NOMO-1 treated with DMSO at 0.1 percent for 48 hours (cell line): ENCODE measurements around the gene P2RX1.

Source experiments
- DNase-seq: peaks from one replicate; lab custom pipeline; 2025; ENCODE audit not compliant: unreplicated experiment; lab: John Stamatoyannopoulos, UW

Gene P2RX1

GRCh38 chr17:3889325-3890012 is 26.8 kb downstream of the P2RX1 start:
- no peak for DNase-seq

DNA sequence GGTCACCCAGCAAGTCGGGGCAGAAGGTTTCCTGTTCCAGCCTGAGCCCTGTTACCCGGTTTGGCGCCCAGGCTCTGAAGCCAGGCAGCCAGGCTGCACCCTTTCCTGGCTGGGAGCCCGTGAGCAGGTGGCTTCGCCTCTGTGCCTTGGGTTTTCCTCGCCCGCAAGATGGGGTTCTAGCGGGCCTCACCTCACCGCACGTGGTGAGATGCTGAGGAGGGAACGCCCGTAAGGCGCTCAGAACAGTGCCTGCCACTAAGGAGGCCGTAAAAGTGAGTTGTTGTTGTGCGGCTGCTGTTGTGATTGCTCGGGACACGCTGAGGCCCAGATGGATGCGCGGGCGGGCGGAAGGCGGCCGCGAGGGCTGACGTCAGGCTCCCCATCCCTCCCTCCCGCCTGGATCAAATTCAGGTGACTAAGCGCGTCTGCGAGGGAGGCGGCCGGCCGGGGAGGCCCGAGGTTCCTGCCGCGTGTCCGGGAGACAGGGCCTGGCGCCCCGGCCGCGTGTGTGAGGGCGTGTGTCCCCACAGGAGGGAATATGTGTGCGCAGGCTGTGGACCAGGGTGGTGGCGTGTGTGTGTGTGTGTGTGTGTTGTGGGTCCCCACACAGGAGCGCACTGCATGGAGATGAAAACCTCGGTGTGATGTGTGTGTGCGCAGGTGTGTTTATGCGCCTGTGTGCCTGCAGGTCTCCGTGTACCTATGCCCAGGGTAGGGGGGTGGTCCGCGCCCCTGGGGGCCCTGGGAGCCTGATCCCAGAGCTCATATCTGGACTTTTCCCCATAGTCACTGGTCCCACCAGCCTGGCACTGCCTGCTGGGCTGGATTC is 27.7 kb downstream of the P2RX1 start:
- no peak for DNase-seq

GRCh38 chr17:3887804-3888203 is 28.5 kb downstream of the P2RX1 start:
- DNase-seq = no peak

DNA sequence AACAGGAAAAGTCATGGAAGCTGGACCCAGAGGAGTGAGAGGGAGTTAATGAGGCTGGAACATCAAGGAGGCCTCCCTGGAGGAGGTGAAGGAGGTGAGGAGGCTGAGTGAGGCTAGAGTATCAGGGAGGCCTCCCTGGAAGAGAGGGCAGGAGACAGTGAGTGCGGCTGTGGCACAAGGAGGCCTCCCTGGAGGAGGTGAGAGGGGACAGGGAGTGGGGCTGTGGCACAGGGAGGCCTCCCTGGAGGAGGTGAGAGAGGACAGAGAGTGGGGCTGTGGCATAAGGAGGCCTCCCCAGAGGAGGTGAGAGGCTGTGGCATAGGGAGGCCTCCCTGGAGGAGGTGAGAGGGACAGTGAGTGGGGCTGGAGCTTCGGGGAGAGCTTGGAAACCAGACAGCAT is 28.9 kb downstream of the P2RX1 start:
- DNase-seq = no peak

GRCh38 chr17:3886776-3887175 is 29.5 kb downstream of the P2RX1 start:
- DNase-seq = peak; percentile 65

DNA sequence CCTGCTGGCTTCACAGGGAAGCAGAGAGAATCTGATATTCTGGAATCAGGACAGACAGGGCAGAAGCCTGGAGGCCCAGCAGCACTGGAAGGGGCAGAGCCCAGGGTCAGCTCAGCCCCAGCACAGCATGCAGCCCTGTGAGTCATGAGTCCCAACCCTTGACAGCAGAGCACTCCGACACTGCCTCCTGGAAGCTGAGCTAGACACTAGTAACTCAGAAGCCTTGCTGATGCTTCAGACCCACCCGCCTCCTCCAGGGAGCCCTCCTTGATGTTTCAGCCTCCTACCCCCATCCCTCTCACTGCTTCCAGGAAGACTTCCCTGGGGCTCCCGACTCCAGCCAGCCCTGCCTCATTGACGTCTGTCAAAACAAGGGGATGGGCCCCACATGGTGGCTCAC is 30.3 kb downstream of the P2RX1 start:
- no peak for DNase-seq

- no peak for DNase-seq
Measured at GRCh38 chr17:3885271-3885670, 31.0 kb downstream of the P2RX1 start.

DNA sequence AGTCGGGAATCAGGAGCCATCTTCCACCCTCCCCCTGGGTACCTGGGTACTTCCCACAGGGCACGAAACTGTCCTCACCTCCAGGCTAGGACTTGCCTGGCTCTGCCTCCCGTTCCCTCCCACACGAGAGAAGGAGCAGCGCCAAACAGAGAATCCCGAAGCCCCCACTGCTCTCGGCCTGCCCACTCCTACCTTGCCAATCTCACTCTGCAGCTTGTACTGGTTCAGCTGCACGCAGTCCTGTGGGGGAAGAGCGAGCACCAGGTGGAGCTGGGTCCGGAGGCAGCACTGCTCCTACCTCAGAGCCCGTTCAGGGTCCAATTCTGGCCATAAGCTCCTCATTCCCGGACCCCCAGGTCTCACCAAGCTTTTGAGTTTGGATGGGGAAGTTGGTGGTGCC is 32.1 kb downstream of the P2RX1 start:
- DNase-seq = no peak

DNA sequence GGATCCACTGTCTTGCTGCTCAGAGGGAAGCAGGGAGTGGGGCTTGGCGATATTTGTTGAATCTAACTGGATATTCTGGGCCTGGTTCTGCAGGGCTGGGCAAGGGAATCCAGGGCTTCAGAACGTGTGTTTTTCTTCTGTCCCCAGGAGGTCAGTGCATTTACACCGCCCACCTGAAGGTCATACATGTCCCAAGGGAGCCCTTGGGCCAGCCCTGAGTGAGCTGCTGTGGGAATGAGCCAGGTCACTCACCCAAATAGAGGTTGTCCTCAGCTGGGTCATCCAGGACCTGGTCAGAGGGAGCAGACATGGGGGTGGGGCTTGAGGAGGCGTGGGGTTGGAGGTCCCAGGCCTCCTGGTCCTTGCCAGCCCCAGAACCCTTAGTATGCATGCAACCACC is 34.0 kb downstream of the P2RX1 start:
- DNase-seq = no peak

DNA sequence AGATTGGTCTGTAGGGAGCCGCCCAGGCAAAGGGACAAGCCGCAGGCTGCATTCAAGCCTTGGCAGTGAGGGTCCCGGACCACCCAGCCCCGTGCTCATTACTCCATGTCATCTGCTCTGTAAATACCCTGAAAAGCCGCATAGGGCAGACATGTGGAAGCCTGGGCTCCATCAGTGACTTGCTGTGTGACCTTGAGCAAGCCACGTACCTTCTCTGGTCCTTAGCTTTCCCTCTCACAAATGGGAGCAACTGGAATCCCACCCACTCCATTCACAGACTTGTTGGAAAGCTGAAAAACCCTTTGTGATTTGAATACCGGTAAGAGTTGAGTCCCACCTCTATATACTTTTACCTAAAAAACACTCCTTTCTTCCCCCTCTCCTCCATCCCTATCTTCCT is 35.3 kb downstream of the P2RX1 start:
- no peak for DNase-seq

DNA sequence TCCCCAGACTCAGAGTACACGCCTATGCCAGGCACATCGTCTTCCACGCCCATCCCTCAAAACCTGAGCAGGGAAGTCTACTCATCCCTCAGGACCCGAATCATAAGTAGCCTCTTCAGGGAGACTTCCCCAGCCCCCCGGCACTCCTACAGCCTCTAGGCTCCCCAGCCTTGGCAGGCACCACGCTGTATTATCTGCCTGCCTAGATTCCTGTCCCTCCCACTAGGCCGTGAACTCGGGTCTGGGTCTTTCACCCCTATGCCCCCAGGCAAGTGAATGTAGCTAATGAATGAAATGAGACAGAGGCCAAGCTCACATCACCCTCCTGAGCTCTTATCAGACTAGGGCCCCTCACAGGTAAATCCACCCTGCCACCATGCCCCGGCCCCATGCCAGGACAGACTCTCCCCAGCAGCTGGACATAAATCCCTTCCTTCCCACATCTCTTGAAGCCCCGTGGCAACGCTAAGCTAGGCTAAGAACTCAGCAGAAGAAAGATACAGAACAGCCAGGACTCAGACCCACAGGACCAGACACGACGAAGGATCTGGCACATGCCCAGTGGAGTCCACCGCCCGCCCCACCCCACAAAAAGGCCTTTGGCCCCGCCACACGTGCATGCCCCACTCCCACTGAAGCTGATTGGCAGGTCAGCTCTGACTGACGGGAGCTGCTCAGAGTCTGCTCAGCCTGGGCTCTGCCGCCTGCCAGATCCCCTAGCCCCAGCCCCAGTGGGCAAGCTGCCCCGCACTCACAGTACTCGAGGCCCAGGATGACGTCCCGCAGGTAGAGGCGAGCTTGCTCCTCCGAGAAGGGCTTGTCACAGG is 36.5 kb downstream of the P2RX1 start:
- DNase-seq = no peak

GRCh38 chr17:3879186-3879585 is 37.1 kb downstream of the P2RX1 start:
- DNase-seq = no peak

- DNase-seq = no peak
Measured at GRCh38 chr17:3877220-3877619, 39.0 kb downstream of the P2RX1 start.

GRCh38 chr17:3875317-3875716 is 40.9 kb downstream of the P2RX1 start:
- DNase-seq = no peak

DNA sequence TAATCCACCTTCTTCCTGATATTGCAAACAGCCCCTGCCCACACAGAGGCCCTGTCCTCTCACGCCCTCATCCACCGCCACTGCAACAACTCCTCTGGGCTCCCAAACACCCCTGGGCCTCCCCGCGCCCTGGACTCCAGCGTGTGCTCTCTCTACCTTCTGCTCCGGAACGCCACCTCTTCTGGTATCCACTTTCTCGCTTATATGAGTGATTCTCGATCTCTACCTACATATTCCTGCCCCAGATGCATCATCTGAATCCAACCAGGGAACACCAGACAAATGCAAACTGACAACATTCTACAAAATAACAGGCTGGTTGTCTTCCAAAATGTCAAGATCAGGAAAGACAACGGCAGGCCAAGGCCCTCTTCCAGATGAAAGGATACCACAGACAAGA is 42.4 kb downstream of the P2RX1 start:
- DNase-seq = no peak

- no peak for DNase-seq
Measured at GRCh38 chr17:3870871-3871306, 45.4 kb downstream of the P2RX1 start.

DNA sequence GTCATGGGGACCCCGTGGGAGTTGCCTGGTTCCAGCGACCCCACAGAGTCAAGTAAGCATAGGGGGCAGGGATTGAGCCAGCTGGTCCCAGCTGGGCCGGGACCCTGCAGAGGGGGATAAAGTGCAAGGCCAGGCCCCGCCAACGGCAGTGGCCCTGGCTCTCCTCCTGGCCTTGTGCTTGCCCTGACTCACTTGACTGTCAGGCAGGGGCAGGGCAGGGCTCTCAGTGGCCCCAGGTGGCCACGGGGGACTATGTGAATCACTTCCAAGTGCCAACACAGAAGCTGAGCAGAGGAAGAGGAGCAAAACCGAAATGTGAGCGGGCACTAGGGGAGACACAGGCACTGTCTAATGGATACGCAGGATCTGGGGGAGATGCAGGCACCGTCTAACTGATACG is 48.7 kb downstream of the P2RX1 start:
- DNase-seq = no peak

DNA sequence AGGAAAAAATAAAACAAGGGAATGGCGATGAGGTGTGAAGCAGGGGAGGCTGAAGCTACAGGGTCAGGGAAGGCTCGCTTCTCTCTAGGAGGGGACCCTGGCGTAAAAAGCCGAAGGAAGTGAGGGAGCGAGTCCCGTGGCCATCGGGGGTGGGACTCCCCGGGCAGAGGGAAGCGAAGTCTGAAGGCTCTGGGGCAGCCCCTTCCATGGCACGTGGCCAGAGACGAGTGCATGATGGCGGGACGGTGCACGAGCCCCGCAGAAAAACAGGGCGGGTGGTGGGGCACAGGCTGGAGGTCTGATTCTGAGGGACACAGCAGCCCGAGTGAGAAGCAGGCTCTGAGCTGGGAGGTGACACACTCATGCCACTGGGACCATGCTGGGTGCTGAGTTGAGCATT is 49.2 kb downstream of the P2RX1 start:
- no peak for DNase-seq

DNA sequence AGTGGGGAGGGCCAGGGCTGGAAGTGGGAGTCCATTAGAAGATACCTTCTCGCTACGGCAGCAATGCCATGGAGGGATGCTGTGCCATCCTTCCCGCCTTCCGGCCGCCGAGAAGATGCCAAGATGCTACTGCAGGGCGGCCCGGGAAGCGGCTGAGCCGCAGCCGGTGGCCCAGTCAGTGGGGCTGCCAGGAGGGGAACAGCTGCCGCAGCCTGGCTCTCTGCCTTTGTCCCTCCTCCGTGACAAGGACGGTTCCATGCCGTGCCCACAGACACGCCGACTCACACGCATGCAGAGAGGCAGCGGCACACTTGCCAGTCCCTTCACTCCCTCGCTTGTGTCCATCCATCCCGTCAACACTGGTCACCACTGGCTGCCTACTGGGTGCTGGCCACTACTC is 50.0 kb downstream of the P2RX1 start:
- no peak for DNase-seq

DNA sequence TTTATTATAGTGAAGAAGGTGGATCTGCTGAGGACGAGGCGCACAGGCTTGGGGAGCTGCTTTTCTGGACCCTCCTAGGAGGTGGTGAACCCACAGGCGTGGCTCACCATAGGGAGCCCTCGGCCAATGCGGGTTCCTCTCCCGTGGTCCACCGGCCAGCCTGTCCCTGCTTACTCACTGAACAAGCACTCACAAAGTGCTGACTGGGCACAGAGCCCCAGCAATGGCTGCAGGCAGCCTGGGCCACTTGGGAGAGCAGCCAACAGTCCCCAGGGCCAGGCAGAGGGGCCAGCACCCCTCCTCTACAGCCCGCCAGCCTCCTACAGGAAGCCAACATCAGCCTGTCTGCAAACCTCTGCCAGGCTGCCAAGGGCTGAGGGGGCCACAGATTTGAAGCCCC is 51.1 kb downstream of the P2RX1 start:
- no peak for DNase-seq

- no peak for DNase-seq
Measured at GRCh38 chr17:3864534-3864933, 51.7 kb downstream of the P2RX1 start.
